ENCODE data around the gene LRP1.

LRP1 gene

DNA sequence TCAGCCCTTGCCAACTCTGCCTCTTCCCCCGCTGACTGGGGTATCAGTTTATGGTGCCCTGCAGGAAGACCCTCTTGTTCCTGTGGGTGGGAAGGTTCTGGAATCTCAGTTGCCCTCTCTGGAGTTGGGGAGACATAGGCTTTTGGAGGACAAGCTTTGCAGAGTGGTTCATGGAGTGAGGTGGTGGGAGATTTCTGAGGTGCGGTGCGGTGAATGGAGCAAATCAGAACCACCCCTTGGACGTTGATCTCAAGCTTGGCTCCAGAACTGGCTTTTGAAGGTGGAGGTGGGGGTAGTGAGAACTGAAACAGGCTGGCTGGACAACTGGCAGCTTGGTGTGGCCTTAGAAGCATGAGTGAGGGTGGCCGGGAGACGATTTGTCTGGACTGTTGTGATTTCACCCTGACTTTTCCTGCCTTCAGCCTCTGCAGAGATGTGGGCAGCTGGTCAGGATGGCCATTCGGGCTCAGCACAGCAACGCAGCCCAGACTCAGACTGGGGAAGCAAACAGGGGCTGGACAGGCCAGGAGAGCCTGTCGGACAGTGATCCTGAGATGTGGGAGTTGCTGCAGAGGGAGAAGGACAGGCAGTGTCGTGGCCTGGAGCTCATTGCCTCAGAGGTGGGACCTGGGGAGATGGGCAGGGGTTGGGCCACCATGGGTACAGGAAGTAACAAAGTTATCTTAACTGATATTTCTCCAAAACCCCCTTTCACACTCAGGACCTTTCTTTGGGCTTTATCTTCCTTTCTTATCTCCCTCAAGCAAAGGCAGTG, 102.3 kb downstream of the LRP1 start:
- POLR2A ChIA-PET (ENCODE audit: low non-redundant PET), result interaction anchor here (0.9 kb wide), 1 partner anchor 11 kb away, joined by 3 read pairs; no protein-coding TSS in a partner anchor
- H3K27ac ChIP-seq, result peak overlapping the region; percentile 84
- CTCF ChIA-PET, result interaction anchor here (0.8 to 2.9 kb wide), 4 partner anchors 8 to 601 kb away, joined by 3 to 28 read pairs (median 16); no protein-coding TSS in a partner anchor
- TF ChIP-seq, protein P1, sequence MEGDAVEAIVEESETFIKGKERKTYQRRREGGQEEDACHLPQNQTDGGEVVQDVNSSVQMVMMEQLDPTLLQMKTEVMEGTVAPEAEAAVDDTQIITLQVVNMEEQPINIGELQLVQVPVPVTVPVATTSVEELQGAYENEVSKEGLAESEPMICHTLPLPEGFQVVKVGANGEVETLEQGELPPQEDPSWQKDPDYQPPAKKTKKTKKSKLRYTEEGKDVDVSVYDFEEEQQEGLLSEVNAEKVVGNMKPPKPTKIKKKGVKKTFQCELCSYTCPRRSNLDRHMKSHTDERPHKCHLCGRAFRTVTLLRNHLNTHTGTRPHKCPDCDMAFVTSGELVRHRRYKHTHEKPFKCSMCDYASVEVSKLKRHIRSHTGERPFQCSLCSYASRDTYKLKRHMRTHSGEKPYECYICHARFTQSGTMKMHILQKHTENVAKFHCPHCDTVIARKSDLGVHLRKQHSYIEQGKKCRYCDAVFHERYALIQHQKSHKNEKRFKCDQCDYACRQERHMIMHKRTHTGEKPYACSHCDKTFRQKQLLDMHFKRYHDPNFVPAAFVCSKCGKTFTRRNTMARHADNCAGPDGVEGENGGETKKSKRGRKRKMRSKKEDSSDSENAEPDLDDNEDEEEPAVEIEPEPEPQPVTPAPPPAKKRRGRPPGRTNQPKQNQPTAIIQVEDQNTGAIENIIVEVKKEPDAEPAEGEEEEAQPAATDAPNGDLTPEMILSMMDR (conservative IDR thresholded peaks at IDR 0.05; ENCODE audit: low read depth), result no peak
- DNase-seq (ENCODE audit: low spot score), result no peak

DNA sequence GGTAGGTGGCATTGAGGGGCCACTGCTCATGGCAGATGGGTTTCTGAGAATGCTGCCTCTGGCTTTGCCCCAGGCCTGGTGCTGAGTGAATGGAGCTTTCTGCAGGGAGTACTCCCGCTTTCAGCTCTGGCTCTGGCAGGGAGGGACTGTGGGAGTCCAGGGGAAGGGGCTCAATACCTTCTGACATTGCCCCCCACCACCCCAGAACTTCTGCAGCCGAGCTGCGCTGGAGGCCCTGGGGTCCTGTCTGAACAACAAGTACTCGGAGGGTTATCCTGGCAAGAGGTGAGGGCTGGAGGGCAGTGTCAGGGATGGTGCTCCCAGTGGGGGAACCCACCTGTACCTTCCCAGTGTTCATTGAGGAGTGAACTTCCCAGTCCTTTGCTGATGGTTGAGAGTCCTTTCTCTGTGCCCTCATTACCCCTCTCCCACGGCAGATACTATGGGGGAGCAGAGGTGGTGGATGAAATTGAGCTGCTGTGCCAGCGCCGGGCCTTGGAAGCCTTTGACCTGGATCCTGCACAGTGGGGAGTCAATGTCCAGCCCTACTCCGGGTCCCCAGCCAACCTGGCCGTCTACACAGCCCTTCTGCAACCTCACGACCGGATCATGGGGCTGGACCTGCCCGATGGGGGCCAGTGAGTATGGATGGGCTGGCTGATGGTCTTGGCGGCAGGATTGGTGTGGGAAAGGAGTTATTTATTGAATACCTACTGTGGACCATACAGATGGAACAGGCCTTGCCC, 103.2 kb downstream of the LRP1 start:
- TF ChIP-seq, protein P1 (conservative IDR thresholded peaks at IDR 0.05; ENCODE audit: low read depth), result no peak
- ChIA-PET CTCF (interaction anchor here (0.5 to 2.9 kb wide), 4 partner anchors 8 to 564 kb away, joined by 4 to 28 read pairs (median 16); no protein-coding TSS in a partner anchor), POLR2A (ENCODE audit: low non-redundant PET) (interaction anchor here (0.9 kb wide), 1 partner anchor 12 kb away, joined by 3 read pairs; no protein-coding TSS in a partner anchor)
- peak overlapping the region; percentile 84 for H3K27ac ChIP-seq
- no peak for DNase-seq (ENCODE audit: low spot score)

DNA sequence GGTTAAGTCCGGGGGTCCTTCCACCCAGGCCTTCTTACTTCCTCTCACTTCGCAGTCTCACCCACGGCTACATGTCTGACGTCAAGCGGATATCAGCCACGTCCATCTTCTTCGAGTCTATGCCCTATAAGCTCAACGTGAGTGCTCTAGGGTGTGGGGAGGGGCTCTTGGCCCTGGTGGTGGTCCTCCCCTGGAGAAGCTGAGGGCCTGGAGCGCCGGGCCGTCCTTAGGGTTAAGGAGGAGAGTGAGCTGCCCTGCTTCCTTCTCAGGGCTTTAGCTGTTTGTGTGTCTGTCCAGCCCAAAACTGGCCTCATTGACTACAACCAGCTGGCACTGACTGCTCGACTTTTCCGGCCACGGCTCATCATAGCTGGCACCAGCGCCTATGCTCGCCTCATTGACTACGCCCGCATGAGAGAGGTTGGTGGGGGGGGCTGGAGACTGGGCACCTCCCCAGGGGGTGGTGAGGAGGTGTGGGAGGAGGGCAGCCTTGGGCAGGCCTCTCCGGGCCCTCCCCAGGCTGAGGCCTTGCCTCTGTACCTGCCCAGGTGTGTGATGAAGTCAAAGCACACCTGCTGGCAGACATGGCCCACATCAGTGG, 104.0 kb downstream of the LRP1 start:
- DNase-seq (ENCODE audit: low spot score), result no peak
- ChIA-PET POLR2A (ENCODE audit: low non-redundant PET) (no interaction called here), CTCF (interaction anchor here (0.5 to 0.6 kb wide), 2 partner anchors 265 to 565 kb away, joined by 3 to 4 read pairs; no protein-coding TSS in a partner anchor)
- H3K27ac ChIP-seq, result peak overlapping the region; percentile 84
- TF ChIP-seq, protein P1 (conservative IDR thresholded peaks at IDR 0.05; ENCODE audit: low read depth), result no peak

DNA sequence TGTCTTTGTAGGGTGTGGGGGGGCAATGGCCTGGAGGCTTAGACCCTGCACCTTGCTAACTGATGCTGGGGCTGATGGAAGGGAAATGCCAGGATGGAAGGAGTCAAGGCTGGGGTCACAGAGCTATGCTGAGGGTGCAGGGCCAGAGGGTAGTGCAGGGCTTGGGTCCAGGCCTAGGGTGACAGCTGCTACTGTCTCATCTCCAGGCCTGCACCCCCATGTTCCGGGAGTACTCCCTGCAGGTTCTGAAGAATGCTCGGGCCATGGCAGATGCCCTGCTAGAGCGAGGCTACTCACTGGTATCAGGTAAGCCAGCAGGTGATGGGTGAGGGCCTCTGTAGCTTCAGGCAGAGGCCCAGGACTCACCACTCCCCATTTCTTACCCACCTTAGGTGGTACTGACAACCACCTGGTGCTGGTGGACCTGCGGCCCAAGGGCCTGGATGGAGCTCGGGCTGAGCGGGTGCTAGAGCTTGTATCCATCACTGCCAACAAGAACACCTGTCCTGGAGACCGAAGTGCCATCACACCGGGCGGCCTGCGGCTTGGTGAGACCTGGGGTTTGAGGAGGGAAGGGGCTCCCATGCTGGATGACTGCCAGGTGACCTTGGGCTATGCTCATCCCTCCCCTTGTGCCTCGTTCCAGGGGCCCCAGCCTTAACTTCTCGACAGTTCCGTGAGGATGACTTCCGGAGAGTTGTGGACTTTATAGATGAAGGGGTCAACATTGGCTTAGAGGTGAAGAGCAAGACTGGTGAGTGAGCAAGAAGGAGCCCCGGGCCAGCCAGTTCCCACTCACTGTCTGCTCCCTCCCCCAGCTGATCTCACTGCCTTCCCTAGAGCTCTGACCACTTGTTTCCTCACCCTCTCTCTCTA, 105.3 kb downstream of the LRP1 start:
- POLR2A ChIA-PET (ENCODE audit: low non-redundant PET), result interaction anchor here (0.6 kb wide), 1 partner anchor 9 kb away, joined by 6 read pairs; no protein-coding TSS in a partner anchor
- TF ChIP-seq, protein P1 (conservative IDR thresholded peaks at IDR 0.05; ENCODE audit: low read depth), result no peak
- no peak for DNase-seq (ENCODE audit: low spot score)
- CTCF ChIA-PET, result interaction anchor here (0.6 to 1.0 kb wide), 3 partner anchors 9 to 19 kb away, joined by 3 to 4 read pairs (median 3); no protein-coding TSS in a partner anchor
- peak overlapping the region; percentile 57 for H3K27ac ChIP-seq

DNA sequence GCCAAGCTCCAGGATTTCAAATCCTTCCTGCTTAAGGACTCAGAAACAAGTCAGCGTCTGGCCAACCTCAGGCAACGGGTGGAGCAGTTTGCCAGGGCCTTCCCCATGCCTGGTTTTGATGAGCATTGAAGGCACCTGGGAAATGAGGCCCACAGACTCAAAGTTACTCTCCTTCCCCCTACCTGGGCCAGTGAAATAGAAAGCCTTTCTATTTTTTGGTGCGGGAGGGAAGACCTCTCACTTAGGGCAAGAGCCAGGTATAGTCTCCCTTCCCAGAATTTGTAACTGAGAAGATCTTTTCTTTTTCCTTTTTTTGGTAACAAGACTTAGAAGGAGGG, 105.9 kb downstream of the LRP1 start:
- POLR2A ChIA-PET (ENCODE audit: low non-redundant PET), result no interaction called here
- DNase-seq (ENCODE audit: low spot score), result no peak
- CTCF ChIA-PET, result no interaction called here
- peak overlapping the region; percentile 57 for H3K27ac ChIP-seq
- TF ChIP-seq, protein P1 (conservative IDR thresholded peaks at IDR 0.05; ENCODE audit: low read depth), result no peak

Measured in RWPE1 (cell line).